Measurements from ENCODE around the gene PHLDB2. TPM values are rescaled to one million over a fixed set of nuclear protein-coding genes. Genes with fewer than 3 reads are reported as not detected.

Gene PHLDB2
- total and polyA plus RNA-seq, 2 of the 8 experiments (the other 6 are each of a cell fraction or from before 2014, with no cell fraction given), result 5.8 to 22.6 TPM

DNA sequence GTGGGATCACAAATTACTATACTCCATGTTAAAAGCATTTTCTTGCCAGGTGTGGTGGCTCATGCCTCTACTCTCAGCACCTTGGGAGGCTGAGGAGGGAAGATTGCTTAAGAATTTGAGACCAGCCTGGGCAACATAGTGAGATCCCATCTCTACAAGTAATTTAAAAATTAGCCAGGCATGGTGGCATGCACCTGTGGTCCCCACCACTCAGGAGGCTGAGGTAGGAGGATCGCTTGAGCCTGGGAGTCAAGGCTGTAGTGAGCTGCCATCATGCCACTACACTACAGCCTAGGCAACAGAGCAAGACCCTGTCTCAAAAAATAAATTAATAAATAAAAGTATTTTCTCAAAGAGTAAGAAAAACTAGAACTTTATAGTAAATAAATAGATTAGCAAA is 96.8 kb downstream of the PHLDB2 start:
- Histone ChIP-seq H2BK20ac (ENCODE audit: low read length) (0 out of 2 replicates have a peak overlapping the region, but pooled peaks have one; percentile 62), H3K14ac (ENCODE audit: insufficient read length) (no peak overlapping the region), H3K4ac (replicated peaks; ENCODE audit: insufficient read length, low read depth, low read length) (no peak overlapping the region), H3K56ac (replicated peaks; ENCODE audit: insufficient read length, low read depth, low read length) (no peak overlapping the region), H4K20me1 (replicated peaks in 1 of 2; ENCODE audit: control insufficient read depth in 1 of 2, insufficient read depth in 2 of 2, low read length in 2 of 2) (no peaks in the 10 kb centered on the region), H2BK5ac (ENCODE audit: low read depth, low read length) (no peak overlapping the region), H2BK12ac (ENCODE audit: low read depth, low read length) (no peak overlapping the region), H3K4me1 (replicated peaks in 1 of 4; ENCODE audit: control insufficient read depth in 3 of 4, insufficient read depth in 4 of 4, low read length in 3 of 4) (peaks cover 0 to 15% (median 11%) of the 10 kb centered on the region in 4 experiments; a peak in 4 of 7 replicates), H2AFZ (ENCODE audit: low read length) (no peak overlapping the region), H2BK15ac (ENCODE audit: low read length) (no peak overlapping the region), H3K23me2 (ENCODE audit: low read depth, low read length) (no peaks in the 10 kb centered on the region), H3K4me3 (ENCODE audit: extremely low read depth in 1 of 4, insufficient read depth in 2 of 4, low read depth in 3 of 4, low read length in 4 of 4) (no peak overlapping the region), H3K4me2 (ENCODE audit: insufficient read depth in 1 of 2, low read depth in 2 of 2, low read length in 2 of 2) (no peak overlapping the region), H3K9me3 (ENCODE audit: insufficient read depth in 2 of 2, low read depth in 1 of 2, low read length in 1 of 2) (no peaks in the 10 kb centered on the region), H3K79me1 (ENCODE audit: low read depth, low read length) (no peaks in the 10 kb centered on the region), H3K36me3 (ENCODE audit: control insufficient read depth in 2 of 4, insufficient read depth in 4 of 4, low read length in 3 of 4) (no peaks in the 10 kb centered on the region), H3K27ac (ENCODE audit: low read depth, low read length) (no peak overlapping the region), H4K8ac (ENCODE audit: extremely low read depth, insufficient read depth, low read length) (no peak overlapping the region), H4K91ac (replicated peaks; ENCODE audit: insufficient read length, low read length) (no peak overlapping the region), H2BK120ac (replicated peaks; ENCODE audit: low read depth, low read length) (no peak overlapping the region), H3K9ac (replicated peaks in 1 of 4; ENCODE audit: extremely low read depth in 1 of 4, low read depth in 3 of 4, low read length in 3 of 4) (no peak overlapping the region), H3K18ac (ENCODE audit: extremely low read depth, low read length) (no peak overlapping the region), H3K79me2 (ENCODE audit: control insufficient read depth in 1 of 2, insufficient read depth in 2 of 2, low read length in 2 of 2) (no peaks in the 10 kb centered on the region), H3K23ac (ENCODE audit: insufficient read length) (no peak overlapping the region), H2AK5ac (ENCODE audit: low read depth, low read length) (no peak overlapping the region), H3K27me3 (replicated peaks in 1 of 4; ENCODE audit: control insufficient read depth in 3 of 4, extremely low read depth in 1 of 4, insufficient read depth in 3 of 4, low read length in 3 of 4) (peaks cover 0 to 11% (median 10%) of the 10 kb centered on the region in 4 experiments; a peak in 5 of 7 replicates), H4K5ac (ENCODE audit: insufficient read length, low read depth, low read length) (no peak overlapping the region)
- WGBS, 2 experiments (ENCODE audit: extremely low coverage in 1 of 2, insufficient coverage in 1 of 2, insufficient read length in 1 of 2, insufficient replicate concordance in 2 of 2, low coverage in 1 of 2, low lambda C conversion rate in 2 of 2, missing lambda C conversion rate in 1 of 2), result 100% methylated on average over 1 of the region's 1 CpG; no CpG with 5 or more reads in 1 of the 2 experiments
- ChIA-PET CTCF (ENCODE audit: partially characterized antibody) (interaction anchor here (0.7 to 7.0 kb wide), 6 partner anchors 11 to 286 kb away, joined by 3 to 45 read pairs (median 3); no protein-coding TSS in a partner anchor), POLR2A (ENCODE audit: partially characterized antibody) (no interaction called here)
- DNase-seq (ENCODE audit: low read depth in 1 of 2, low spot score in 2 of 2) (no peak), FAIRE-seq (no peak)
- TF ChIP-seq JUN (IDR thresholded peaks at IDR 0.05; ENCODE audit: low read depth, low read length) (no peak), ZNF274 (IDR thresholded peaks at IDR 0.05; ENCODE audit: borderline replicate concordance, extremely low read depth, low read length) (no peak), JUND (IDR thresholded peaks at IDR 0.05; ENCODE audit: low read length) (no peak), SP1 (IDR thresholded peaks at IDR 0.05; ENCODE audit: low read depth, low read length) (no peak), SIN3A (conservative IDR thresholded peaks at IDR 0.05 in 1 of 2, IDR thresholded peaks at IDR 0.05 in 1 of 2; ENCODE audit: low read depth in 1 of 2, low read length in 2 of 2) (no peak), FOSL1 (IDR thresholded peaks at IDR 0.05; ENCODE audit: insufficient read depth, low read depth, low read length) (no peak)

Measured in H1 (cell line).